UCSD-AML1 (cell line): Measurements from ENCODE around the gene FOXO1.

Source experiments
- DNase-seq: peaks from one replicate; lab custom pipeline; 2025; ENCODE audit not compliant: unreplicated experiment; lab: John Stamatoyannopoulos, UW

Gene FOXO1

DNA sequence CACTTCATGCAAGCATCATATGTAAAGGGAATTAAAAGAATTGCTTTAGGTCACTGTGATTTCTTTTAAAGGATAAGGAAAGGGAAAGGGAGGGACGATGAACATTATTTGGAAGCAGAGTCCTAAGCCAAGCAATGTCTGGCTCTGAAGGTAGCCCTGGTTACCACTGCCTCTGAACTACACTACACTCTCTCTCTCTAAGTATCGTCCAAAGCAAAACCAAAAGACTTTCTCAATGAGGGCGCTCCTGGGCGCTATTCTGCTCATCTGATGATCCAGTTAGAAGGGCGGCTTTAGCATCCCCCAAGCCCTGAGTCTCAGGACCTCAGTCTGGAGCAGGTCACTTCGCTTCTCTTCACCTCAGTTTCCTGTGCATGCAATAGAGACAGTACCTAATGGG is 26.2 kb downstream of the FOXO1 start:
- DNase-seq = no peak

DNA sequence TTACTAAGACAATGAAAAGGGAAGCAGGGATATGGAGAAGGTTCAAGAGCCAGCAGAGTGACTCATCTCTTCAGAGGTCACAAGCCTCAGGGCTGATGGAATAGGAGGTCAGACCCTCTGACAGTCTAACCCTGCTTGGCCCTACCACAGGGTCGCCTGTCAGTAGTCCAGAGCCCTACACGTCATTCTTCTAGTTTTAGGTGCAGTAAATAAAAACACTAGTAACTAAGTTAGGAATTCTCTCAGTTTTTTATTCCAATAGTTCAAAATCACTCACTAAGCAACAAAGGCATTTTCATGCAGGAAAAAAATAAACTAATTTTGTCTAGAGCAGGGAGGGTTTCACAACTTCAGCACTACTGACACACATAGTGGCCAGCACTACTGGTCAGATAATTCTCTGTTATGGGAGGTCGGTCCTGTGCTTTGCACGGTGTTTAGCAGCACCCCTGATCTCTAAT is 27.2 kb downstream of the FOXO1 start:
- no peak for DNase-seq

DNA sequence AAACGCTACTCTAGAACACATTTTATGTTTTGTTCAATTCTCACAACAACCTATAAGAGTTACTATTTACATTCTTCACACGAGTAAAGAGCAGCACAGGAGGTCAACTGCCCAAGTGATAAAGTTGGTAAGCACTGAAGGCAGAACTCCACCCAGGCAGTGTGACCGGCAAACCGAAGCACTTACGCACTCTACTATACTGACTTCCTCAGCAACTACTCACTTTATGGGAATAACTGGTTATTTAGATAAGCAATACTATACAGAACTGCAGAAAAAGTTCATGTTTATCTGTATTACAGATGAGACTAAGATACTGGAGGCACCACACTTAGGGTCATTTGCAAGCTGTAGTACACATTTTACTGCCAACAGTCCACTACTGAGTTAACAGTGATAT is 28.8 kb downstream of the FOXO1 start:
- DNase-seq = no peak

DNA sequence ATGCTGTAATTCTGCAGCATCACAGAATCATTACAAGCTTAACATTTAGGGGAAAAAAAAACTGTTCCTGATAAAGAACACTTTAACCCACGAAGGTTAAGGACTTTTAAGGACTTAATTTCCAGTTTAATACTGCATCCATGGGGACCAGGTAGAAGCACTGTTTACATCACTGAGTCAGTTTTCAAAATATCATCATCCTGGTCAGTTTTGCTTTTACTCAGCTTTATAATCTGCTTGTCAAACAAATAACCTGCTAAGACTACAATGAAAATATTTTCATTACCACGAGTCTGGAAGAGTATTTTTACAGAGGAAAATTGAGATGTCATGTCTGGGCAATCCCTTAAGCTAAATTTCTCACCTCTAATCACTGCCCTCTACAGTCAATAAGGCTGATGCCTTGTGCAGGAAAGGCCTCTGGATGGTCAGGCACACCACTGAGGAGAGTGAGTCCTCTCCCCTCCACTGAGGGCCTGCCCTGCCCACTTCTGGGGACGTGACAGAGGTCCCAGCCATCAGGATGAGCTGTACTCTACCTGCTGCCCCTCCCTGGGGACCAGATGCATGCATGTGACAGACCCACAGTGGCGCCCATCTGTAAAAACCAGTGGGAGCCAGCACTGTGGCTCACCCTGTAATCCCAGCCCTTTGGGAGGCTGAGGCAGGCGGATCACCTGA is 31.0 kb downstream of the FOXO1 start:
- DNase-seq = no peak

DNA sequence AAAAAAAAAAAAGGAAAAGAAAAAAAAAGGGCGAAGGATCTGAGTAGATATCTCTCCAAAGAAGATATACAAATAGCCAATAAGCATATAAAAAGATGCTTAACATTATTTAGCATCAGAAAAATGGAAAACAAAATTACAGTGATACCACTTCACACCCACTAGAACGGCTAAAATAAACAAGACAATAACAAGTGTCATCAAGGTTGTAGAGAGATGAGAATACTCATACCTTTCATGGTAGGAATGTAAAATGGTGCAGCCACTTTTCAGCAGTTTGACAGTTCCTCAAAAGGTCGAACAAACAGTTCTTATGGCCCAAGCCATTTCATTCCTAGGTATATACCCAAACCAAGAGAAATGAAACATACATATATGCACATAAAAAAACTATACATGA is 33.5 kb downstream of the FOXO1 start:
- no peak for DNase-seq

DNA sequence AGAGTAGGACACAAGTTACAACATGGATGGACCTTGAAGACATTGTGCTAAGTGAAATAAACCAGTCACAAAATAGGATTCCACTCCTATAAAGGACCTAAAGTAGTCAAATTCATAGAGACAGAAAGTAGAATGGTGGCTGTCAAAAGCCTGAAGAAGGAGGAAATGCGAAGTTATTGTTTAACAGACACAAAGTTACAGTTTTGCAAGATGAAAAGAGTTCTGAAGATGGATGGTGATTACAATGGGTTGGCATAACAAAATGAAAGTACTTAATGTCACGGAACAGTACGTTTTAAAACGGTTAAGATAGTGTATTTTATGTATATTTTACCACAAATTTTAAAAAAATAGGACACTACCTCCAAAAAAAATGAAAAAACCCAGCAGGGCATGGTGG is 34.8 kb downstream of the FOXO1 start:
- DNase-seq = no peak

DNA sequence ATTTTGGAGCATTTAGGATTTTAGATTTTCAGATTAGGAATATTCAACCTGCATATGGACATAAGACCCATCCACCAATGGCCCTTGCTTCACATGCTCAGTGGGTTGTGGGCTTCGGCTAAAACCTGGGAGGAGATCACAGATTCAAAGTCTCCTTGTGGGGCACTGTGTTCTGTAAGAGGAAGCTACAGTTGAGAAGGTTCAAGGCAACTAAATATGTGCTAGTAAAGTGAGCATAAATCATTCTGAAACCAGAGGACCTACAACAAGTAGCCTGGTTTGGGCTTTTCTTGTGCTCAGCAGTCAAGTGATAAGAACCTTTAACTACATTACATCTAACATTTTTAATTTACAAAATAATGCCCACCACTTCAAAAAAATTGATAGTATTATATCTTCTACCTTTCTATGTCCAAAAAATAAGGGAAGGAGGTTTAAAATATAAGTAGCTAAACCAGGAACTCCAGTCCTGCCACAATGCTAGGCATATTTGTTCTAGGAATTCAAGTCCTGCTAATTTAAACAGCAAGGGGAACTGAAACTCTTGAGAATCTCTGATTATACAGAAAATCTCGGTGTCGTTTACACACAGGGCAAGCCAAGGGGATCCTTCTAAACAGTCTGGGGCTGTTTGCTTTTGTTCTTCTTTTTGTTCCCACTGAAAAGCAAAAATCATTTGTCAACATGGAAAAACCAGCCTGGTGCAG is 36.6 kb downstream of the FOXO1 start:
- no peak for DNase-seq

DNA sequence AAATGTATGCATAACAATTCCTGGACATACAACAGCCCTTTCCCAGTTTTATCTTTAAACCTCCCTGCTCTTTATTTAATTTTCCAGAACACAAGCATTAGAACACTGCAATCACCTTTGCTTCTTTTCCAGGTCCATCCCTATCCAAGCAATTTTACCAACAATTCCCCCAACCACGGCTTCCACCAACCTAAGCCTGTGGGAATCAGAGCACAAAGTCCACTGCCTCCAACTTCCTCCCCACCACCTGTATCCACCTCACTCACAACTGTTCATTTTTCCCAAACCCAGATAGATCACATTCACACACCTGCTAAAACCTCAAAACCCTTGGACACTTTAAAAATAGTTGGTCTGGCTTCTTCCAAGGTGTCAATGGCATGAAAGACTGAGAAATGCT is 39.5 kb downstream of the FOXO1 start:
- no peak for DNase-seq

DNA sequence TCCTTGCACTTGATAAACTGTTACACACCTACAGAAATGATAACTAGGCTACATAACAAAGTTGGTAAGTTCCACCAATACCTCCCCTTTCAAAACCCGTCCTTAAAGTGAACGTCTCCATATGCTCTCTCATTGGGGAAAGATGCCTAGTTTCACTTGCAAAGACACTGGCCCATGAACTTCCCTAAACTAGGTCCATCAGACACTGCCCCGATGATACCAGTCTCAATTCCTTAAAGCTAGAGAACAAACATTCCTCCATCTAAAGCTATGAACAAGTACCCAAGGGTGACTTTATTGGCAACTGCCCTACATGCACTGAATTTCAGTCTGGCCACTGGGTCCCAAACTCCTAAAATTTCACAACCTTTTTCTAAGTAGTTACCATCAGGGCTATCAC is 39.9 kb downstream of the FOXO1 start:
- DNase-seq = no peak

DNA sequence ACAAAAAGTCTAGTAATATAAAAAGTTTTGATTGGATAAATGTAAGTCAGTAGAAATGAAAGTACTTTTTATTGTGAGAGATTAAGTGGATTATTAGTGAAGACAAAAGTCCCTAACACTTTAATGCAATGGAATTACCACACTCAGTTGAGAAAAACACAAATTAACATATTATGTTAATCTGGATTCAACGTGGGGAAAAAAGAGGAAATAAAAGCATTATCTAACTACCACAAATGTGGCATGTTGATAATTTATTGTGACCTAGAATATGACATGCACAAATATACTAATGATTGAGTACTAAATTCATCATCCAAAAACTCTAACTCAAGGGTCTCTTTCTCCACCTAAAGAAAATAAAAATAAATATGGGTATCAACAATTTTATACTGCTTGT is 41.5 kb downstream of the FOXO1 start:
- no peak for DNase-seq

DNA sequence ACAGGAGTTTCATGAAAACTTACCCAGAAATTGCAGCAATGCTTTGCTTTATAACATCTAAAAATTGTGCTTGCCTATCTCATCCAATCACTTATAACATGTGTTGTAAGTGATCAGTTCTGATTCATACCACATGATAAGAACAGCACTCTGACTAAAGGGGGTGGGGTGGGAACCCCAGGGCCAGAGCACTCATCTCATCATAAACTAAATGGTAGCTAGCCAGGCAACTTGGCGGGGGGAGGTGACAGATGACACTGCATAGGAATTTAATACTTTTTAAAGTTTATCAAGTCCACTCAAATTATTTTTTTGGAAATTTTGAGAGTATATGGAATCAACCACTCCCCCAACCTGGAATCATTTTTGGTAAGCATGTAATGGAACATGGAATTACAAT is 42.1 kb downstream of the FOXO1 start:
- DNase-seq = no peak

DNA sequence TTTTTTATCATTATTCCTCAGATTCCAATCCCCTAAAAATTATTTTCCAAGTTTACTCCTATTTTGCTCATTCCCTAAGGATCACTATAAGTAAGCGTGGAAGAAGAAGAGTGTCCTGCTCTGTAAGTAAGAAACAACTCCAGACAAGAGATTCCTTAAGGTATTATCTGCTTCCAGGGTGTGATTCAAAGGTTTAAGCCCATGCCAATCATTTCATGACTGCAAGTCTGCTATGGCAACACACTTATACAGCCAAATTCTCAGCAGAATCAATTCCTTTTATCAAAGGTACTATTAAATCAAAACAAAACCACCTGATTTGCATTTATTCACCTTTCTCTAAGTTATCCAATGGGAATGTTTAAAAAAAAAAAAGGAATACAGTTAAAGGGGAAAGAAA is 43.7 kb downstream of the FOXO1 start:
- no peak for DNase-seq

DNA sequence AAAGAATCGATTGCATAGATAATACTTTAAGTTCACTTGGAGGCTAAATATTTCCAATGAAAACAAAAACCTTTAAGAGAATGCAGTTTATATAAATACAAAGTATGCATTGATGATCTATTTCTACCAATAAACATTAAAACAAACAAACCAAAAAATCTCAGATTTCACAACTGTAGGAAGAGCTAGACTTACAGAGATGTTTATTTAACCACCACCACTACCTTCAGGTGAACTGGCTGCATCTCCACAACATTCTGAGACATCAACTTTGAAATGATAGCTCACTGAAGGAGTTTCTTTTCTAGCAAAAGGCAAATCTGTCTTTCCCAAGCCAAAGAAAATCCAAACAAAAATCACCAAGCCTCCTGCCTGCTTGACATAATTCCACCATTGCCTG is 44.2 kb downstream of the FOXO1 start:
- DNase-seq = no peak

DNA sequence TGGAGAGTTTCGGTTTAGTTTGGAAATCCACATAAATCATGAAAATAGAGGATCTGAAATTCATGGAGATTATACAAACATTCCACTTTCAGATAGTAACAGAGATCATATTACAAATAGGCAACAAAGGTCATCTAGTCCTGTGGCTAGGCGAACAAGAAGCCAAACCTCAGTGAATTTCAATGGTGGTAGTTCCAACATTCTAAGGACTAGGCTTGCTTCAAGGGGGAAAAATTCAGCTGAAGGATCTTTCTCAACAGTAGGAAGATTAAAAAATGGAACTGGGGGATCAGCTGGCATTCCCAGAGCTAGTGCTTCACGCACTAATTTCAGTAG is 47.0 kb downstream of the FOXO1 start:
- DNase-seq = no peak

DNA sequence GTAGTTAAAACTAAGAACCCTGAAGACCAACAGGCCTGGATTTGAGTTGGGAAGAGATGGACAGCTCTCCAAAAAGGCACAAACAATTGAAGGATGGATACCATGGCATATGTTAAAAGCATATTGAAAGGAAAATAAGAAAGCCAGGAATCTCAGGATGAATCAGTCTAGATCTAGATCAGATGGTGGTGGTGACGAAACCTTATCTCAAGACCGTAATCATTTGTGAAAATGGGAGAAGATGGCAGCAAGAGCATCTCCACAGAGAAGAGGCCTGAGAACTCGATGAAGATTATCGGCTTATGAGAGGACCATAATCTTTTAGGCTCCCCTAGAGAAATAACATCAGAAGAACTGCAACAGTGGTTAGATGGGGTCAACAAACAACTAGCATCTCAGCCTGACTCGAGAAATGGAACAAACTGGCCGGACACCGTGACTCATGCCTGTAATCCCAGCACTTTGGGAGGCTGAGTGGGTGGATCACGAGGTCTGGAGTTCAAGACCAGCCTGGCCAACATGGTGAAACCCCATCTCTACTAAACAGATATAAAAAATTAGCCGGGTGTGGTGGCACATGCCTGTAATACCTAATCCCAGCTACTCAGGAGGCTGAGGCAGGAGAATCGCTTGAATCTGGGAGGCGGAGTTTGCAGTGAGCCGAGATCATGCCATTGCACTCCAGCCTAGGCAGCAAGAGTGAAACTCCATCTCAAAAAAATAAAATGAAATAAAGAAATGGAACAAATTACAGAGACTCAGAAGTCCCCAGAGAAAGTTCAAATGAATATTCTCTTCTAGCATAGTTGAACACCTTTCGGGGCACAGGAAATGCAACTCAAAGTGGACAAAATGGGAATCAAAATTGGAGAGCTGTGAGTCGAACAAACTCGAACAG is 47.6 kb downstream of the FOXO1 start:
- DNase-seq = no peak

DNA sequence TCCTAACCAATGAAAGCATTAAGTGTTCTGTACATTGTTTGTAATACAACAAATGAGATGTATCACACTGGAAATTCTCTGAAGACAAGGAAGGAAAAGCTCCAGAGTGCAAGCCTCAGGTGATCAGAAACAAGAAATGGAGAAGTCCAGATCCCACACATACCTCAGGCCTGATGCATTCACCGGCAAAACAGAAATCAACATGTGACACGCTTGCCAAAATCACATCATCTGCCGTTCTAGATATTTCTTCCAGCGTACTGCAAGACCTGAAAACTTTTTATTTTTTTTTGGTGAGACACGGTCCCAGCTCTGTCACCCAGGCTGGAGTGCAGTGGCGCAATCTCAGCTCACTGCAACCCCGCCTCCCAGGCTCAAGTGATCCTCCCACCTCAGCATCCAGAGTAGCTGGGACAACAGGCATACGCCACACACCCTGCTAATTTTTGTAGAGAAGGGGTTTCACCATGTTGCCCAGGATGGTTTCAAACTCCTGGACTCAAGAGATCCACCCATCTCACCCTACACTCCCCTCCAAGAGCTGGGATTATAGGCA is 48.6 kb downstream of the FOXO1 start:
- DNase-seq = no peak

DNA sequence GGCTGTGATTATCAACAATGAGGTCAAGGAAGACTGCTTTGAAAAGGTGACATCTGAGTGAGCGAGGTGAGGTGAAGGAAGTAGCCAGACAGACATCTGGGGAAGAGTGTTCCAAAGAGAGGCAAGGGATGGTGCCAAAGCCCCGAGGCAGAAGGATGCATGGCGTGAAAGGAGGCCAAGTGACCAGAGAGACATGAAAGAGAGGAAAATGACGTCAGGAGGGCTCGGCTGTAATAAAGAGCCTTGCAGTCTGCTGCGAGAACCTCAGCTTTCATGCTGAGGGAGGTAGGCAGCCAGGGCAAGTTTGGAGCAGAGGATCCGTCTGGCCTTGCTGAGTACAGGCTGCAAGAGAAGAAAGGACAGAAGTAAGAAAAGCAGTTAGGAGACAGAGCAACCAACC is 50.8 kb downstream of the FOXO1 start:
- DNase-seq = no peak

DNA sequence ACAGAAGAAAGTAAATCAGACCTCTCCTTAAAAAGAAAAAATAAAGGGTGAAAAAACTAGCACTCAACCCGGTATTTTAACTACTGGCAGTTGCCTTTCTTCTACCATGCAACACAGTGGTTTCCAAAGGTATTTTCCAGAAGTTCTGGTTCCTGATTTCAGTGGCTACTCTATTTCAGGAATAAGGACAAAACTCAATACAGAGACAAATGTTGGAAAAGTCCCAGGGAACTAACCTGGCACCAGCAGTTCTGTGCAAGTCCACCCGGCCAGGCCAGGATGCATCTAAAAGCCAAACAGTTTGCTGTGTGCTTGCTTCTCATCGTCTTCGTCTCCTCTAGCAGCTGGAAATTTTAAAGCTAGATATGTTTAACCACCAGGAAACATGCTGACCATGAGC is 52.5 kb downstream of the FOXO1 start:
- no peak for DNase-seq

DNA sequence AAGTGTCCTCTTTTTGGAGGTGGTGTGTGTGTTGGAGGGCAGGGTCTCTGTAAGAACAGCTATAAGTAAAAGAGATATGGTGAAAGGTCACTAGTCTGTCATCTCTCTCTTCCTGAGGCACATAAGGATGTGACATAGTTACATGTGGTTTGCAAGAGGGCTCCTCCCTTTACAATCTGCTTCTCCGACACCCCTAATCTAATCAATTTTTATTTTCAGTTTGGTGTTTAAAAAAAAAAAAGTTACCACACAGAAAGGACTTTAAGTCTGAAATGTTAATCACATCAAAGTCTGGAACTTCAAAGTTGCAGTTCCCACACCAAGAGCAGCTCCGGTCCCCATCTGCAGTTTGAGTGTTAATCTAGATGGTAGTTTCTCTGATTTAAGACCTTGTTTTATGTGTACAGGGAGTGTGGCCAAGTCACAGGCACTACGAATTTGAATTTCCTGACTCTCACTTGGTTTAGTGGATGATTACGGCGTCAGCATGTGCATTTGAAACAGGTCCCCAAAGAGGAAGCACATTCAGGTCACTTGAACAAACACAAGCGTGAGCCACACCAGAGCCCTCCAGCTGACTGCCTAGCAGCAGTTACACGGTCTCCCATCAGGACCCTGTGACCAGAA is 53.1 kb downstream of the FOXO1 start:
- peak; percentile 36 for DNase-seq

DNA sequence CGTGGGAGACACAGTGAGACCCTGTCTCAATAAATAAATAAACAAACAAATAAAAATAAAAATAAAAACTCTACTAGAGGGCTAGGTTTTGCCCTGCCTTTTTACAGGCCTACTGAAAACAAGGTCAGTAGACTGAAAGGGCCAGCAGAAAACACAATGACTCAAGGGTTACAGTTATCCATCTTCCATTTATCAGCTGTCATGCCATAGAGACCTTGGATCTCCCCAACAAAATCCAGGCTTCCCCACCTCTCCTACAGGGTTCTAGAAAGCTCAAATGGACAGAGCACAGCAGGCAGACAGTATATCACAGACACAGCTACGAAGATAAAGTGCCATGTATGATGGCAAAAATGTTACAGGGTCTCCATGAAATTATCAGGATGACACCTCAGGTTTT is 54.4 kb downstream of the FOXO1 start:
- no peak for DNase-seq

DNA sequence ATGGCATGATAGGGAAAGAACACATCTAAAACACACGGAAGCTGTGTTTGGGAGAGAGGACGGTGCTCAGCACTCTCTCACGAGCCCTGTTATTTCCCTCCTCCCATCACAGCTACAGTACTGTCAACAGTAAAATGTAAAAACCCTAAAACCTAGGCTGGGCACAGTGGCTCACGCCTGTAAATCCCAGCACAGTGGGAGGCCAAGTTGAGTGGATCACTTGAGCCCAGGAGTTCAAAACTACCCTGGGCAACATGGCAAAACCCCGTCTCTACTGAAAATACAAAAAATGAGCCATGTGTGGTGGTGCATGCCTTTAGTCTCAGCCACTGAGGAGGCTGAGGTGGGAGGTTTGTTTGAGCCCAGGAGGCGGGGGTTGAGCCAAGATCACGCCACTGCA is 54.8 kb downstream of the FOXO1 start:
- DNase-seq = no peak
